HepG2 (cell line): ENCODE results near the gene RAPSN. TPM values are rescaled to one million over a fixed set of nuclear protein-coding genes. Genes with fewer than 3 reads are reported as not detected.
A peak's percentile ranks its signal among the peaks of the same experiment; 100 is the strongest.

Experiments used
- ATAC-seq: fragments of 200-7000 bp; cut with Tn5 transposase; 3 replicates; pipeline ENCODE4 v1.9.1; 2020; ENCODE audit warnings: mild to moderate bottlenecking, moderate library complexity
- BruUV-seq: library from RNA; stranded (reverse); fragments of 400-500 nt; replicated peaks from 2 replicates; lab custom pipeline; 2021; lab: Mats Ljungman, UMichigan
- CTCF ChIA-PET: fragments of 300-600 bp; formaldehyde crosslinking; extraction: SDS; loops from one replicate; lab custom pipeline; 2021; ENCODE audit warnings: low total read pairs, inconsistent platforms, low intra/inter-chr PET ratio; lab: Yijun Ruan, JAX
- POLR2A ChIA-PET: fragments of 350-600 bp; sonication (Branson Sonifier 250); formaldehyde crosslinking; loops from one replicate; lab custom pipeline; 2020; ENCODE audit warnings: antibody characterized with exemption, inconsistent platforms; lab: Yijun Ruan, JAX
- DNase-seq: peaks from one replicate; pipeline ENCODE4 v3.0.0-alpha.2; 2015; ENCODE audit warnings: low spot score
- FAIRE-seq: peaks from 3 replicates; lab custom pipeline; 2011; peaks lifted over from hg19 to GRCh38; lab: Jason Lieb, UNC
- H2AFZ ChIP-seq: one replicate; pipeline ENCODE4 v1.6.1; 2011; ENCODE audit warnings: low read length, inconsistent platforms
- H3K27ac ChIP-seq: fragments of 300-600 bp; 3 replicates; pipeline ENCODE4 v1.8.0; 2011; ENCODE audit warnings: mixed run types, mild to moderate bottlenecking, mixed read lengths, low read length, inconsistent platforms; ENCODE audit not compliant: insufficient read depth; ENCODE audit errors: extremely low read length
- H3K27me3 ChIP-seq, 2 experiments: fragments of 200-600 bp in 1 of 2; 2 replicates in 1 of 2; 3 replicates in 1 of 2; pipeline versions ENCODE4 v1.6.0 to v1.8.0; 2011; ENCODE audit warnings: low read length in 2 of 2, mild to moderate bottlenecking in 2 of 2, moderate library complexity in 2 of 2, inconsistent platforms in 1 of 2; ENCODE audit not compliant: insufficient read depth in 2 of 2, control insufficient read depth in 1 of 2
- H3K36me3 ChIP-seq, 2 experiments: fragments of 200-600 bp in 1 of 2; replicated peaks in 1 of 2; 2 replicates in 1 of 2; 3 replicates in 1 of 2; pipeline versions ENCODE4 v1.5.1 to v1.8.0; 2011; ENCODE audit warnings: low read length in 2 of 2, inconsistent platforms in 1 of 2; ENCODE audit not compliant: insufficient read depth in 2 of 2, control insufficient read depth in 1 of 2
- H3K4me1 ChIP-seq: 2 replicates; pipeline ENCODE4 v1.5.1; 2012; ENCODE audit warnings: low read length, inconsistent platforms; ENCODE audit not compliant: insufficient read depth
- H3K4me2 ChIP-seq: 2 replicates; pipeline ENCODE4 v1.6.0; 2011; ENCODE audit warnings: low read depth, low read length, inconsistent platforms
- H3K4me3 ChIP-seq, 3 experiments: fragments of 200-600 bp in 1 of 3; sonication (generic), shearing (Covaris generic) in 1 of 3; replicated peaks in 1 of 3; 2 replicates each; pipeline ENCODE4 v1.5.1; 2011 to 2016; ENCODE audit warnings: low read length in 3 of 3, inconsistent platforms in 2 of 3, low read depth in 2 of 3, mild to moderate bottlenecking in 2 of 3, control low read depth in 1 of 3, mixed read lengths in 1 of 3; ENCODE audit not compliant: insufficient read depth in 1 of 3
- H3K79me2 ChIP-seq: one replicate; pipeline ENCODE4 v1.6.1; 2011; ENCODE audit warnings: low read length, inconsistent platforms; ENCODE audit not compliant: insufficient read depth
- H3K9ac ChIP-seq: 2 replicates; pipeline ENCODE4 v1.6.0; 2011; ENCODE audit warnings: mild to moderate bottlenecking, low read depth, low read length, inconsistent platforms; ENCODE audit not compliant: insufficient read depth
- H3K9me3 ChIP-seq: 2 replicates; pipeline ENCODE4 v1.5.1; 2012; ENCODE audit warnings: mild to moderate bottlenecking, low read length
- H4K20me1 ChIP-seq: 2 replicates; pipeline ENCODE4 v1.6.0; 2011; ENCODE audit warnings: inconsistent platforms, mild to moderate bottlenecking, low read length, moderate library complexity; ENCODE audit not compliant: insufficient read depth
- CEBPG ChIP-seq: IDR thresholded peaks from 2 replicates; pipeline ENCODE4 v1.6.1; 2016
- CEBPZ ChIP-seq: IDR thresholded peaks from 2 replicates; pipeline ENCODE4 v1.6.1; 2012; ENCODE audit warnings: low read length, improper control_type of control experiment
- DR1 ChIP-seq: sonication (generic); formaldehyde crosslinking; IDR thresholded peaks from 2 replicates; pipeline ENCODE4 v1.8.0; 2021; ENCODE audit warnings: mild to moderate bottlenecking, missing genetic modification reagents, inconsistent platforms
- GLMP ChIP-seq: sonication (generic); formaldehyde crosslinking; IDR thresholded peaks from 2 replicates; pipeline ENCODE4 v1.9.0; 2021; ENCODE audit warnings: missing genetic modification reagents, mild to moderate bottlenecking, borderline replicate concordance
- RBM22 ChIP-seq: fragments of 200-400 bp; formaldehyde crosslinking; optimal IDR thresholded peaks from 2 replicates; pipeline ENCODE3; 2017; ENCODE audit warnings: mild to moderate bottlenecking, low read length, moderate library complexity
- TBP ChIP-seq: sonication (generic); formaldehyde crosslinking; IDR thresholded peaks from 2 replicates; pipeline ENCODE4 v1.5.0; 2020; ENCODE audit warnings: missing genetic modification reagents
- WGBS: methylation state at CpG from one replicate; pipeline ENCODE4 v1.1.6; 2017; ENCODE audit warnings: low lambda C conversion rate; 5-methylcytosine and 5-hydroxymethylcytosine counted together
- in situ Hi-C: cut with HindIII; loops from 2 replicates; pipeline ENCODE4 v1.10.0; 2017; ENCODE audit warnings: low pct_unique_long_range_greater_than_20kb; ENCODE audit not compliant: extremely low pct_ligation_motif_present
- intact Hi-C: fragments of 100-400 bp; cut with micrococcal nuclease; formaldehyde crosslinking; loops from one replicate; pipeline ENCODE4 v1.10.0; 2022; ENCODE audit not compliant: unreplicated experiment
- polyA plus RNA-seq, 8 experiments: library from polyadenylated mRNA; depleted of rRNA in 3 of 8; stranded (reverse) in 7 of 8; unstranded in 1 of 8; fragments of >200 nt; fragmentation: Illumina TruSeq in 4 of 8; extraction: Trizol in 4 of 8; gene quantifications; 2 replicates each; pipeline versions ENCODE4 v1.2.1 to v1.2.3, GENCODE V29; 2011 to 2016; ENCODE audit warnings: low read depth in 4 of 8, missing spikeins in 1 of 8, mixed read lengths in 1 of 8; ENCODE audit not compliant: insufficient read depth in 1 of 8
- total RNA-seq, 5 experiments: library from RNA; depleted of rRNA; stranded (reverse); fragments of >200 nt; fragmentation: Illumina TruSeq; extraction: Trizol; gene quantifications; 2 replicates each; pipeline ENCODE4 v1.2.3, GENCODE V29; 2016; ENCODE audit warnings: low read depth in 1 of 5

RAPSN gene
- total and polyA plus RNA-seq, 2 of the 13 experiments (the other 11 are each of a cell fraction or from before 2014, with no cell fraction given) = 0.15 to 1.2 TPM

- CTCF ChIA-PET = no interaction called here
- intact Hi-C loops = no loop called here
Measured at GRCh38 chr11:47467357-47467756, 18.4 kb upstream of the RAPSN start.

GRCh38 chr11:47466701-47467250 lies 17.8 kb upstream of the RAPSN start:
- POLR2A ChIA-PET = no interaction called here
- no TSS peak for BruUV-seq
- FAIRE-seq = no peak
- H3K4me3 ChIP-seq = no peak overlapping the region
- H3K36me3 ChIP-seq = peaks cover 13 to 61% of the 10 kb centered on the region in 2 experiments
- in situ Hi-C loops = no loop called here
- H3K27me3 ChIP-seq = no peaks in the 10 kb centered on the region
- TF ChIP-seq RBM22 = peak; percentile 23
- TF ChIP-seq CEBPZ = no peak
- TF ChIP-seq, all 625 proteins: peak for 1
- ATAC-seq (peak; percentile 14; the same call in 2 of the 3 replicates), DNase-seq (no peak)
- Histone ChIP-seq H3K79me2 (no peaks in the 10 kb centered on the region), H2AFZ (no peak overlapping the region), H4K20me1 (no peaks in the 10 kb centered on the region), H3K4me1 (peaks cover 18% of the 10 kb centered on the region), H3K27ac (no peak overlapping the region), H3K9ac (no peak overlapping the region), H3K4me2 (no peak overlapping the region), H3K9me3 (no peaks in the 10 kb centered on the region)
- intact Hi-C loops = no loop called here
- CTCF ChIA-PET = no interaction called here
- 95% methylated on average over 4 of the region's 4 CpGs for WGBS

More at GRCh38 chr11:47467357-47467756, 18.4 kb upstream of the RAPSN start:
- DNase-seq (no peak), ATAC-seq (no peak), FAIRE-seq (no peak)
- H3K79me2 ChIP-seq = no peaks in the 10 kb centered on the region
- TF ChIP-seq DR1 = no peak
- no peak for TF ChIP-seq GLMP
- TF ChIP-seq TBP (CRISPR knock-in tag) = no peak
- no peak for TF ChIP-seq CEBPG (CRISPR knock-in tag)
- no peak overlapping the region for H3K4me3 ChIP-seq
- peaks cover 18% of the 10 kb centered on the region for H3K4me1 ChIP-seq
- H3K9ac ChIP-seq = no peak overlapping the region
- no peak overlapping the region for H2AFZ ChIP-seq
- POLR2A ChIA-PET = no interaction called here
- H3K9me3 ChIP-seq = no peaks in the 10 kb centered on the region
- H3K36me3 ChIP-seq = peaks cover 16 to 67% of the 10 kb centered on the region in 2 experiments
- no peak overlapping the region for H3K4me2 ChIP-seq
- no TSS peak for BruUV-seq
- in situ Hi-C loops = no loop called here
- no peak overlapping the region for H3K27ac ChIP-seq
- no peaks in the 10 kb centered on the region for H4K20me1 ChIP-seq
- H3K27me3 ChIP-seq = no peaks in the 10 kb centered on the region
- 100% methylated on average over 7 of the region's 7 CpGs for WGBS
